Stimulated activated CD4-positive, alpha-beta T cell treated with anti-CD3 and anti-CD28 coated beads, TNF-alpha, amount 100 ng/mL, for 24 hours (primary cell): ENCODE data around the gene CTDSP1.
A peak's percentile ranks its signal among the peaks of the same experiment; 100 is the strongest.

Source experiments
- DNase-seq, 3 experiments: peaks; one replicate each; pipeline ENCODE4 v3.0.0-alpha.2; 2020; ENCODE audit warnings: low read depth in 3 of 3

CTDSP1 gene

DNA sequence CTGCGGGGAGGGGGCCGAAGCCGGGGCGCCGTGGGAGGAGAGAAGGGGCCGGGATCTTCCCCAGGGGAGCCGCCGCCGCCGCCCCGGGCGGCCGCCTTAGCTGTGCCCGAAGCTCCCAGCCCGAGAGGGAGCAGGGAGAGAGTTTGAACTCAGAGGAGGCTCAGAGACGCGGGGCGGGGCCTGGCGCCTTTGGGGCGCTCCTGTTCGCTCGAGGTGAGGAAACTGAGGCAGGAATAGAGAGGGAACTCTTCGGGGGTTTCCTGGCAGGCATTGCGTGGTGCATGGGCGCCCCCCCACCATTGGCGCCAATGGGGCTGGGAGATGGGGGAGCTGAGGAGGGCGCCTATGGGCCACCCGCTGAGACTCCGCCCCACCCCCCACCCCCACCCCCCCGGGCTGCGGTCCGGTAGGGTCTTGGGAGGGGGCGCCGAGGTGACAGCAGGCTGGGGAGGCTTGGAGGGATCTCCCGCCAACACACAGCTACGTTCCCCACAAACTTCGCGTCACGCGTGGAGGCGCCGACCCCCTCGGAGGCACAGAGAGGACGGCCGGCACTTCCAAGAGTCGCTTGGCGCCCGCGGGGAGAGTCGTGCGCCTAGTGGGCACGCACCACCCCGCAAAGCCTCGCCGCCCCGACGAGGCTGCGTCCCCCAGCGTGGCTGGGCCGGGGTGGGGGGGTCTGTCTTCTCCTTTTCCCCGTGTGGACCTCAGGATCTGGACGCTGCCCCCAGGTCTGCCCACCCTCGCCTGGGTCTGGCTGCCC is 680 bp downstream of the CTDSP1 start:
- DNase-seq: peak in 1 of 3 experiments; percentile 30

DNA sequence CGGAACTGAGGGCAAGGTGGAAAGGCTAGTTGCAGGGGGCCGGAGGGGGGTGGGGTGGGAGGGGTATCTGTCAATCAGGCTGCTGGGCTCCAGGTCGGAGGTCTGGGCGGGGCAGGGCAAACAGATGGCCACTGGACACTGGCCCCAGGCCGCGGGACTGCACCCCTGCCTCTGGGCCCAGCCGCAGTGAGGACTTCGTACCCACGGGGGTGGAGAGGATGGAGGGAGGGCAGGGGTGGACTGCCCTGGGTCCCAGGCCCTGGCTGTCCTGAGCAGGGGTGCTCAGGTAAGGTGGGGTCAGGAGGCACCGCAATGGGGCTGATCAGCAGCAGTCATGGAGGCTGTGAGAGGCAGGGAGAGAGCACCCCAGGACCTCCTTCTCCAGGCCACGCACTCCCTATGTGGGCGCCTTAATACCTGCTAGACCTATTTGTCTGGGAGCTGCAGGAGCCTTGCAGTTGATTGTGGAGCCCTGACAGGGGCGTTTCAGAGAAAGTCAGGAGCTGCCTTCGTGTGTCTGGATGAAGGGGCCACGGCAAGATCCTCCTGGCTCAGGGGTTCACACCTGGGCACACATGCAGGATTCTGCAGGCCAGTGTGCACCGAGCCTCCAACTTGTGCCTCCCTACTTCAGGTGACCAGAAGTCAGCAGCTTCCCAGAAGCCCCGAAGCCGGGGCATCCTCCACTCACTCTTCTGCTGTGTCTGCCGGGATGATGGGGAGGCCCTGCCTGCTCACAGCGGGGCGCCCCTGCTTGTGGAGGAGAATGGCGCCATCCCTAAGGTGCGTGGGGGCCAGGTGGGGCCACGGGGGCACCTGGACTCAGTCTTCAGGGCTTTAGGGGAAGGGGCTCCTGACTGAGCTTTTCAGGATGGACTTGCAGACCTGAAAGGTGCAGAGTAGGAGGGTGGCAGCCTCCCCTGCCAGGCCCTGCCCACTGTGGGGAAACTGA is 1.5 kb downstream of the CTDSP1 start:
- no peak for DNase-seq

DNA sequence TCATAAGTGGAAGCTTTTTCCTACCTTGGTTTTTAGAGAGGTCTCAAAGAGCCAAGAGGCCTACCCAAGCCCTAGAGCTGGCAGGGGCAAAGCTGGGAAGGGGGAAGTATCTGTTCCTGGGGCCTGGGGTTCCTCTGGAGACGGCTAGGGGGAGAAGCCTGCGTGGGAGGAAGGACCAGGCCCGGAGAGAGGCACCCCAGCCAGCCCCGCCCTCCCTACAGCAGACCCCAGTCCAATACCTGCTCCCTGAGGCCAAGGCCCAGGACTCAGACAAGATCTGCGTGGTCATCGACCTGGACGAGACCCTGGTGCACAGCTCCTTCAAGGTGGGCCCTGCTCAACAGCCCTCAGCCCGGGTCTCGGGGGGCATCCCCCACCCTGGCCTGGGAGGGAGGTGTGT is 2.2 kb downstream of the CTDSP1 start:
- no peak for DNase-seq

DNA sequence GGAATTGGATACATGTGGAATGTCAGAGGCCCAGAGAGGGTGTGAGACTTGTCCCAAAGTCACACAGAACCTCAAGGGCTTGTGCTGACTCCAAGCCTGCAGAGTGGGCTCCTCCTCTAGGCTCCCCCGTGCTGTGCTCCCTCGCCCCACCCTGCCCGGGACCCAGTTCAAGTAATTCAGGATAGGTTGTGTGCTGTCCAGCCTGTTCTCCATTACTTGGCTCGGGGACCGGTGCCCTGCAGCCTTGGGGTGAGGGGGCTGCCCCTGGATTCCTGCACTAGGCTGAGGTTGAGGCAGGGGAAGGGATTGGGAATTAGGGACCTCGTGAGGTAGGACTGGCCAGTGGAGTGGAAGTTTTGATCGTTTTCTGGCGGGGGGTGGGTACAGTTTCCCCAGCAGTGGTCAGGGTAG is 2.8 kb downstream of the CTDSP1 start:
- DNase-seq: no peak

- no peak for DNase-seq
These were observed 3.3 kb downstream of the CTDSP1 start for GRCh38 chr2:218402911-218403411.

DNA sequence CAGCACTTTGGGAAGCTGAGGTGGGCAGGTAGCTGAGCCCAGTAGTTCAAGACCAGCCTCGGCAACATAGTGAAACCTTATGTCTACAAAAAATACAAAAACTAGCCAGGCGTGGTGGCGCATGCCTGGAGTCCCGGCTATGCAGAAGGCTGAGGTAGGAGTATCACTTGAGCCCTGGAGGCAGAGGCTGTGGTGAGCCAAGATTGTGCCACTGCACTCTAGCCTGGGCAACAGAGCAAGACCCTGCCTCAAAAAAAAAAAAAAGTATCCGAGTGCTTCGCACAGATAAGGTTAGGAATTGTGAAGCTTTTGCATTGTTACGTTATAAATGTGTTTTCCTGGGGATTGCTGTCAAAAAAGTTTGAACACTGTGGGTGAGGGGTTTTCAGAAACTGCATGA is 4.1 kb downstream of the CTDSP1 start:
- no peak for DNase-seq

GRCh38 chr2:218404351-218405085 is 4.8 kb downstream of the CTDSP1 start:
- no peak for DNase-seq

GRCh38 chr2:218405086-218405745 is 5.5 kb downstream of the CTDSP1 start:
- no peak for DNase-seq

DNA sequence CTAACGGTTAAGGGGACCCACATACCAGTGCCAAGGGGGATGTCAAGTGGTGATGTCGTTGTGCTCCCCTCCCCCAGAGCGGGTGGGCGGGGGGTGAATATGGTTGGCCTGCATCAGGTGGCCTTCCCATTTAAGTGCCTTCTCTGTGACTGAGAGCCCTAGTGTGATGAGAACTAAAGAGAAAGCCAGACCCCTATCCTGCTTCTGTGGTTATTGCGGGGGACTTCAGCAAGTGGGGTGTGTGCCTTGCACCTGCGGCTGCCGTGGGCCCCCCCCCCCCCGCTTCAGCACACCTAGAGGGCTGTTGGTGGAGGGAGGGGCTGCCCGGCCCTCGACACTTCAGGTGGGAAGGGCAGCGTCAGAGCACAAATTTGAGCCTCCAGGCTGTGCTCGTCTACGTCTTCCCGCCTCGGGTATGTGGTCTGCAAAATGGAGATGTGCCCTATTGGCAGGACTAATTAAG is 6.1 kb downstream of the CTDSP1 start:
- no peak for DNase-seq

DNA sequence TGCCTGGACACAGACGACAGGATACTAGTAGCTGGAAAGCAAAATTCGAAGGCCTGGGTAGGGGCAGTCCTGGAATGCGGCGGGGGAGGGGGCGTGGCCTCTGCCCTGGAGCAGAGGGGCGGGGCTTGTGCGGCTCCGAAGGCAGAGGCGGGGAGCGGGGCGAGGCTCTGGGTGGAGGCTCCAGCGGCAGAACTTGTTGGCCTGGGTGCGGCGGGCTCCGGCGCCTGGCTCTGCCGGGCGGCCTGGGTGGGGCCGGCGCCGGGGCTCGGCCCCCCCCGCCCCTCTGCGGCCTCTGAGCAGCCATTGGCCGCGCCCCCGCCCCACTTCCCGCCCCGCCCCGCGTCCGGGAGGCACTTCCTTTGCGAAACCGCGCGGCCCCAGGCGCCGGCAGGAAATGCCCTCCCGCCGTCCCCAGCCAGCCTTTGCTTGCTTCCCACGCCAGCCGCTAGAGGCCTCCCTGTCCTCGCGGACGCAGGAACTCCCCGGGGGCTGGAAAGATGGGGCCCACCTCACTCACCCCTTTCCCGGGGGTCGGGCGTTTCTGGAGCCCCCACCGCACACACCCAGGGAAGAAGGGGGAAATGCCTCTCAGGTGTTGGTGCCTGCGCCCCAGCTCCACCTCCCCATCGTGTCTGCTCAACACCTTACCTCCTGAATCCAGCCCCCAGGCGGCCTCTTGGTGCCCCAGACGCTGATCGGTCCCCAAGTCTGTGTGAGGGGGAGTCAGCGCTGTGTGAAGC is 6.7 kb downstream of the CTDSP1 start:
- peak; percentile 78 to 97 (median 86) for DNase-seq

DNA sequence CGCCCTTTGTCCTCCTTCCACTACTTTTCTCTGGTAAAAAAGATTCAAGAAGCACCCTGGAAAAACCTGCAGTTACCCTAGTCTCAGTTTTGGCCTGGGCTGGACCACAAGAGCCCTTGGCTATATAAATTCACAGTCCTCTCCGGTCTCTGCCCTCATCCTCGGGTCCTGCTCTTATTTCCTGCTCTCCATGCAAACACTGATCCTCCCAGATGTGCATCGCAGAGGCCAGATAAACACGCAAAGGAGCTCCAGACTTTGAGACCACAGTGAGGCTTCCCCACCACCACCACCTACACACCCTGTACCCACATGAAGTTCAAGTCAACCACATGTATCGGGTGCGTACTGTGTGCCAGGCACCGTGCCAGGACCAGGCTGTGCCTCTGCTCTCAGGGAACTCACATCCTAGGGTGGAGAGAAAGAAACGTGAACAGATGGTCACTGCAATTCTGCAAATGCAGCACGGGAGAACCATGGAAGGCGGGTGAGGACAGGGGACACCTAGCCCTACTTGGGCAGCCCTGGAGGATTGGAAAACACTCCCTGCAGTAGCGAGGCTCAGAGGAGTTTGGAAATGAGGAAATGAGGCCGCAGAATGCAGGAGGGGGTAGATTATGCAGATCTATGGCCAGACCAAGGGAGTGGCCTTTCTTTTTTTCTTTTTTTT is 7.4 kb downstream of the CTDSP1 start:
- DNase-seq: peak in 2 of 3 experiments; percentile 27 to 66

DNA sequence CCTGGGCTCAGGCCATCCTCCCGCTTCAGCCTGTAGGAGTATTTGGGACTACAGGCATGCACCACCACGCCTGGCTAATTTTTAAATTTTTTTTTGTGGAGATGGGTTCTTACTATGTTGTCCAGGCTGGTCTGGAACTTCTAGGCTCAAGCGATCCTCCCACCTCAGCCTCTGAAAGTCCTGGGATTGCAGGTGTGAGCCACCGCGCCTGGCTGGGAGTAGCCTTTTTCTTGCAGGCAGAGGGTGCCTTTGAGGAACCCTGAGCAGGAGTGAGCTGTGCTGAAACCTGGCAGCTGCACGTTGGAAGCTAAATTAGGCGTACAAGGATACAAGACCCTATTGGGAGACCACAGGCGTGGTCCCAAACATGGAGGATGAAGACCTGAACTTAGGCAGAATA is 8.0 kb downstream of the CTDSP1 start:
- DNase-seq: no peak

- DNase-seq: no peak
These were observed 18.7 kb downstream of the CTDSP1 start for GRCh38 chr2:218418321-218418716.

DNA sequence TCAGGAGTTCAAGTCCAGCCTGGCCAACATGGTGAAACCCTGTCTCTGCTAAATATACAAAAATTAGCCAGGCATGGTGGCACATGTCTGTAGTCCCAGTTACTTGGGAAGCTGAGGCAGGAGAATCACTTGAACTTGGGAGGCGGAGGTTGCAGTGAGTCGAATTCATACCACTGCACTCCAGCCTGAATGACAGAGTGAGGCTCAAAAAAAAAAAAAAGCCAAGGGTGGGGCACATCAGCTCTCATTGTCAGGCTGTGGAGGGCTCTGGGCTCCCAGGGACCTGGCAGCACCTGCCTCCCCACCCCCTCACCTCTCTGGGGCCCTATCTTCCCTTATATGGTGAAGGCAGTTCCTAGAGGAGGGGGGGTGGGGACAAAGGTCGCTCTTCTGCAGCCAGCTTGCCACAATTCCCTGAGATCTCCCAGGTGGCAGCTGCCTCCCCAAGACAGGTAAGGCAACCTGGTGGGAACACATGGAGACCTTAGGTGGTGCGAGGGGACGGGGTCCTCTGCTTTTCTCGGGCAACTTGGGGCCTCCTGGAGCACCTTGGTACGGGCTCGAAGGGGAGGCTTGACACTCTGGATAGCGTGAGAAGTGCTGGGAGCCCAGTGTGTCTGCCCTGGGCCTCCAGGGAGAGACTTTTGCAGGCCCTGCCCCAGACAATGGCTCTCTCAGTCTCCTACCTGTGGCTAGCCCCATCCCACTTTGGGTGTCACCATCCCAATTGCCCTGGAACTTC is 19.2 kb downstream of the CTDSP1 start, which contains the start of gene VIL1:
Gene VIL1, plus strand, starts transcription at position 407 of the 742 bp plus-strand sequence. CDS start 4,656 bp downstream, outside the sequence.
- DNase-seq: no peak

GRCh38 chr2:218419630-218420216 is 20.1 kb downstream of the CTDSP1 start:
- no peak for DNase-seq

DNA sequence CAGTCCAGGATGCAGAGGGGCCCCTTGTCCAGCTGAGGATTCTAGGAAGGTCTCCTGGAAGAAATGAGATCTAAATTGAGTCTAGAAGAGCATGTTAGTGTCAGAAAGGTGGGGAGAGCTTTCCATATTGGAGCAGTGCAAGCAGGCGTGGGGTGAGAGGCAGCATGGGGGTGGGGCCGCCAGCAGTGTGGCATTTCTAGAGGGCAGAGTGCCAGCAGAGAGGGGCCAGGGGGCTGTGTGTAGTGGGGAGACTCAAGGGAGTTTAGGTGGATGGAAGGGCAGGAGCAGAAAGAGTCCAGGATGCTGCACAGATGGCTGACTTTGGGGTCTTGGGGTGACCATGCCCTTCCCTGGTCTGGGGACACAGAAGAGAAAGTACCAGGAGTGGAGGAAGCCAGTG is 21.4 kb downstream of the CTDSP1 start:
- no peak for DNase-seq

GRCh38 chr2:218422403-218423086 is 22.9 kb downstream of the CTDSP1 start:
- DNase-seq: no peak

DNA sequence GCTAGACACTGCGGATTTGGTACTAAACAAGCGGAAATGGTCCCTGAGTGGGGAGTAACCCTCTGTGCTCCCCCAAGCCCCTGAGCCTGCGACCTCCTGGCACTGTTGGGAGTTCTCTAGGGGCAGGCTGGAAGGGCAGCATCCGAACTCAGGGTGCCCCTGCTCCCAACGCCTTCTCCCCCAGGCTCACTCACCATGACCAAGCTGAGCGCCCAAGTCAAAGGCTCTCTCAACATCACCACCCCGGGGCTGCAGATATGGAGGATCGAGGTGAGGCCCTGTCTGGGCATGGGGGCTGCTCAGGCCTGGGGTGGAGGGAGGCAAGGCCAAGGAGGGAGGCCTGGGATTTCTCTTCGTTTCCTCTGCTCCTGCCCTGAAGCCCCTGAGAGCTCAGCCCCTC is 23.9 kb downstream of the CTDSP1 start:
- no peak for DNase-seq
